ENCODE results near the gene ARTN.

DNA sequence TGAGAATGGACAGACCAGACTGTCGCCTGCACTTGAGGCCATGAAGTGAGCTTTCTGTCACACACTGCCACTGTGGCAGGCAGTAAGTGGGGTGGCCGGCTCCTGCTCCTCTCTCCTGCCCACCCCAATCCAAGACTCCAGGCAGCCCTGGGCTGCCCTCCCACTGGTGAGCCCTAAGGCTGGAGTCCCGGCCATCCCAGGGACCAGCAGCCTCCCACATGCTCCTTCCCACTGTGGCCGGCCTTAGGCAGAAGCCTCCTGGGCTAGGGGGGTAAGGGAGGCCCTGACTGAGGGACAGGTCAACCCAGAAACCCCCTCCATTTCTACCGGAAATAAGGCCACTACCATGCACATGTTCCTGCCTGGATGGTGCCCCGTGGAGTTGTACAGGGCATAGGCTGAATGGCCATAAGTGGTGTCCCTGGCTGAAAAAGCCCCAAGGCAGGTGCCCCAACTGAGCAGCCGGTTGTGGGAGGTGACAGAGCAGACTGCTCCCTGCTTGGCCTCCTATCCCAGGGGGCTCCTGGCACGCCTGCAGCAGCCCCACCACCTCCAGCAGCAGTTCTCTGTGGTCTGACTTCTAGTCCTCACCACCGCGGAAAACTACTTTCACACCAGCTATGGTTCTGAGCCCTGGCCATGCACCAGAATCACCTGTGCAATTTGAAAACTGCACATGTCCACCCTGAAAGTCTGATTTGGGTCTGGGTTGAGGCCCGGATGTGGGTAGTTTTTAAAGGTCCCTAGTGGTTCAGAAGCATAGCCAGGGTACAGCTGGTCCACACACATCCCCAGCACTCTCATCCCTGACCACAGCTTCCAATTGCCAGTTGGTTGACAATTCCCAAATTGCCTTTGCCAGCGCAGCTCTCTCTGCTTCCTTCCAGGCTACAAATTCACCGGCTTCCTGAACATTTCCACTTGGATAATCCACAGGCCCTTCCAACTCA is 1.6 kb upstream of the ARTN start:
- TF ChIP-seq CTCF (IDR thresholded peaks at IDR 0.05; ENCODE audit: low read depth, low read length): no peak
- no peak for TF ChIP-seq EZH2phosphoT487 (IDR thresholded peaks at IDR 0.05; ENCODE audit: low read depth)
